Cardiac fibroblast (primary cell): Measurements from ENCODE around the gene NIM1K.

Source experiments
- DNase-seq, 2 donors: peaks; one replicate each; pipeline versions ENCODE4 v3.0.0 to v3.0.0-alpha.2; 2010; ENCODE audit warnings: low read depth in 2 of 2
- H3K4me3 ChIP-seq, 2 donors: replicated peaks in 1 of 2; 1 replicate in 1 of 2; 2 replicates in 1 of 2; pipeline ENCODE4 v1.5.1; 2011; ENCODE audit warnings: low read depth in 2 of 2, low read length in 2 of 2, mild to moderate bottlenecking in 2 of 2, moderate library complexity in 1 of 2
- TF ChIP-seq, protein P1 (sequence below): IDR thresholded peaks from one replicate; pipeline ENCODE4 v1.5.1; 2011; ENCODE audit warnings: low read depth, mild to moderate bottlenecking, low read length, inconsistent platforms

The NIM1K gene

DNA sequence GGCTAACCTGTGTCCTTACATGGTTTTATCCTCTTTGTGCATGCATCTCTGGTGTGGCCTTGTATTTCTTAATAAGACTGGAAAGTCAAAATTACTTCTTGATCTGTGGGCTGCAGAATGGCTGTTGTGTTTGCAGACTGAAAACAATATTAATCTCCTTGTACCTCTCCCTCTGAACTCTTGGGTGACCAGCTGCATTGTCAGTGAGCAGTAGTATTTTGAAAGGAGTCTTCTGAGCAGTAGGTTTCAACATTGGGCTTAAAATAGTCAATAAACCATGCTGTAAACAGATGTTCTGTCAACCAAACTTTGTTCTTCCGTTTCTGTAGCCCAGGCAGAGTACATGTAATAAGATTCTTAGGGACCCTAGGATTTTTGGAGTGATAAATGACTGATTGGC is 26.7 kb upstream of the NIM1K start:
- H3K4me3 ChIP-seq, result no peak overlapping the region
- TF ChIP-seq, protein P1, sequence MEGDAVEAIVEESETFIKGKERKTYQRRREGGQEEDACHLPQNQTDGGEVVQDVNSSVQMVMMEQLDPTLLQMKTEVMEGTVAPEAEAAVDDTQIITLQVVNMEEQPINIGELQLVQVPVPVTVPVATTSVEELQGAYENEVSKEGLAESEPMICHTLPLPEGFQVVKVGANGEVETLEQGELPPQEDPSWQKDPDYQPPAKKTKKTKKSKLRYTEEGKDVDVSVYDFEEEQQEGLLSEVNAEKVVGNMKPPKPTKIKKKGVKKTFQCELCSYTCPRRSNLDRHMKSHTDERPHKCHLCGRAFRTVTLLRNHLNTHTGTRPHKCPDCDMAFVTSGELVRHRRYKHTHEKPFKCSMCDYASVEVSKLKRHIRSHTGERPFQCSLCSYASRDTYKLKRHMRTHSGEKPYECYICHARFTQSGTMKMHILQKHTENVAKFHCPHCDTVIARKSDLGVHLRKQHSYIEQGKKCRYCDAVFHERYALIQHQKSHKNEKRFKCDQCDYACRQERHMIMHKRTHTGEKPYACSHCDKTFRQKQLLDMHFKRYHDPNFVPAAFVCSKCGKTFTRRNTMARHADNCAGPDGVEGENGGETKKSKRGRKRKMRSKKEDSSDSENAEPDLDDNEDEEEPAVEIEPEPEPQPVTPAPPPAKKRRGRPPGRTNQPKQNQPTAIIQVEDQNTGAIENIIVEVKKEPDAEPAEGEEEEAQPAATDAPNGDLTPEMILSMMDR, result no peak
- DNase-seq, result no peak

DNA sequence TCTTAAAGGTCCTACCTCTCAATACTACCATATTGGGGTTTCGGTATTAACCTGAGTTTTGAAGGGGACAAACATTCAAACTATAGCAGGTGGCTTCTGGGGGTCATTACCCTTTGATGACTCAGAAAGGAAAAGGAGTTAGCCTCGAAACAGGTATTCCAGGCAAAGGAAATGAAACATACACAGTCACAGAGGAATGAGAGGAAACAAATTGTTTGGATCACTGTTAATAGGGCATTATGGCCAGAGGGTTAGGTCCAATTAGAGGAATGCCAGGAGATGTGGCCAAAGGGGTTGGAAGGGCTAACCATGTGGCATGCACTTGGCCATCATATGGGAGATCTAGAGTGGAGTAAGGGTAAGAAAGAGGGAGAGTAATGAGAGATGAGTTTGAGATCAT is 23.9 kb upstream of the NIM1K start:
- DNase-seq, result no peak
- H3K4me3 ChIP-seq, result no peak overlapping the region
- TF ChIP-seq, protein P1, result no peak

DNA sequence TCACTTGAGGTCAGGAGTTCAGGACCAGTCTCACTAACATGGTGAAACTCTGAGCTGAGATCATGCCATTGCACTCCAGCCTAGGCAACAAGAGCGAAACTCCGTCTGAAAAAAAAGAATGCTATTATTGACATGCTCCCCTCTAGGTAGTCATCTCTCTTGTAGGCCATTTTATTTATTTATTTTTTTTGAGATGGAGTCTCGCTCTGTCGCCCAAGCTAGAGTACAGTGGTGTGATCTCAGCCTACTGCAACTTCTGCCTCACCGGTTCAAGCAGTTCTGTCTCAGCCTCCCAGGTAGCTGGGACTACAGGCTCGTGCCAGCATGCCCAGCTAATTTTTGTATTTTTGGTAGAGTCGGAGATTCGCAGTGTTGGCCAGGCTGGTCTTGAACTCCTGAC is 20.6 kb upstream of the NIM1K start:
- TF ChIP-seq, protein P1, result no peak
- H3K4me3 ChIP-seq, result no peak overlapping the region
- DNase-seq, result no peak

DNA sequence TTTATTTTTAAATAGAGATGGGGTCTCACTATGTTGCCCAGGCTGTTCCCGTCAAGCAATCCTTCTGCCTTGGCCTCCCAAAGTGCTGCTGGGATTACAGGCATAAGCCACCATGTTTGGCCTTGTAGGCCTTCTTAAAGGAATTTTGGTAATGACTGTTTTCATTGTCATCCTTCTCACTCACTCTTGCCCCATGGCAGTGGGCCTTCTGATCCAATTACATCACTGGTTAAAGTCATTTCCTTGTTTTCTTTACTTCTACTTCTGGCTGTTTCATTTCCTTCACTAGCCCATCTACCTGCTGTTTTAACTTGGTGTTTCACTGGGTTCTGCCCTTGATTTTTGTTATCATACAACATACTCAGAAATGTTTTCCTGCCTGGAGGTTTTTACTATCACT is 20.1 kb upstream of the NIM1K start:
- TF ChIP-seq, protein P1, result no peak
- H3K4me3 ChIP-seq, result no peak overlapping the region
- DNase-seq, result peak in 1 of 2 donors; percentile 46

DNA sequence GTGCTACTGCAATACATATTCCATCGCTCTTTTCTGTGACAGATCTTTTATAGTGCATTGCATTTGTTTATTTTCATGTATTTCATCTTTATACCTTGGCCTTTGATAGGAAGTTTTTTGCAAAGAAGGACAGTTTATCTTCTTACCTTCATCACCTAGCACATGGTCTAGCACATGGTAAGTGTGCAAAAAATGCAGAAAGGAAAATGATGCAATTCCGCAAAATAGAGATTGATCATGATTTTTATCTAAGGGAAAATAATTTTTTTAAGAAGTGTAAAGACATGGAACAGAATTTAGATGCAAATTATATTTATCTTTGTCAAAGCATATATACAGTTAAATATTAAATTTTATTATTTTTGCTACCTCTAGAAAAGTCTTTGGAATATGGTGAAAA is 19.2 kb upstream of the NIM1K start:
- DNase-seq, result no peak
- TF ChIP-seq, protein P1, result no peak
- H3K4me3 ChIP-seq, result no peak overlapping the region

DNA sequence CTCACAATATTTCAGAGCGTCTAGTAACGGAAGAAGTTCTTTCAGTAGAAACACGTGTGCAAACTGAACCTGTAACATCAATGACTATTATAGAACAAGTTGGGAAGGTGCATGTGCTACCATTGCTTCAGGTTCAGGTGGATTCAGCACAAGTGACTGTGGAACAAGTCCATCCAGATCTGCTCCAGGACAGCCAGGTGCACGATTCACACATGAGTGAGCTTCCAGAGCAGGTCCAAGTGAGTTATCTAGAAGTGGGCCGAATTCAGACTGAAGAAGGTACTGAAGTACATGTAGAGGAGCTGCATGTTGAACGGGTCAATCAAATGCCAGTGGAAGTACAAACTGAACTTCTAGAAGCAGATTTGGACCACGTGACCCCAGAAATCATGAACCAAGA is 17.4 kb upstream of the NIM1K start:
- no peak for DNase-seq
- TF ChIP-seq, protein P1, result no peak
- no peak overlapping the region for H3K4me3 ChIP-seq

DNA sequence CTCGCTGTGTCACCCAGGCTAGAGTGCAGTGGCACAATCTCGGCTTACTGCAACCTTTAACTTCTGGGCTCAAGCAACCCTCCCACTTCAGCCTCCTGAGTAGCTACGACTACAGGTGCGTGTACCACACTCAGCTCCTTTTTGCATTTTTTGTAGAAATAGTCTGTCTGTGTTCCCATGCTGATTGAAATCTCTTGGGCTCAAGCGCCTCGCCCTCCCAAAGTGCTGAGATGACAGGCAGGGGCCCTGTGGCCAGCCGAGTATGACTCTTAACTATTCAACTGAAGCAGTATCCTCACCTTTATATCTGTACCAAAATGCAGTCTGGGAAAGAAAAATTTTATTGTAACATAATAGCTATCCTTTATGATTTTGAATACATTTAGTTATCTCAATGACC is 12.2 kb upstream of the NIM1K start:
- H3K4me3 ChIP-seq, result no peak overlapping the region
- TF ChIP-seq, protein P1, result no peak
- DNase-seq, result no peak
